CD4-positive, alpha-beta T cell treated with Interleukin-1 beta for 1 hour (primary cell): ENCODE measurements around the gene DNAI7.

Experiments
- DNase-seq, 2 donors: peaks; one replicate each; pipeline ENCODE4 v3.0.0-alpha.2; 2020 to 2022

The DNAI7 gene

DNA sequence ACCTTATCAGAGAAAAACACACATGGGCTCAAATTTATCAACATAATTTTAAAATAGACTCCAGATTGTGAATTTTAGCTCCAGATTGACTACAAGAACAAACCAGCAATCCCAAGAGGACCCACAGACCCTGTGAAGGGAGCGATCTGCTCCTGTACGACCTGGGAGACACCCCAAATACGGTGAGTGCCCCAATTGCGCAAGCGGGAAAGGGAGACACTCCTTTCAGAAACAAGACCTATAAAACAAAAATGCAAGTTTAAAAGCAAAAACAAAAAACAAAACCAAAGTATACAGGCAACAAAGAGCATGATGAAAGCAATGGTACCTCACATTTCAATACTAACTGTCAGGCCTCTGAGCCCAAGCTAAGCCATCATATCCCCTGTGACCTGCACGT is 32.1 kb downstream of the DNAI7 start:
- no peak for DNase-seq

- DNase-seq: no peak
Measured at GRCh38 chr12:25156061-25156460, 38.9 kb downstream of the DNAI7 start.

DNA sequence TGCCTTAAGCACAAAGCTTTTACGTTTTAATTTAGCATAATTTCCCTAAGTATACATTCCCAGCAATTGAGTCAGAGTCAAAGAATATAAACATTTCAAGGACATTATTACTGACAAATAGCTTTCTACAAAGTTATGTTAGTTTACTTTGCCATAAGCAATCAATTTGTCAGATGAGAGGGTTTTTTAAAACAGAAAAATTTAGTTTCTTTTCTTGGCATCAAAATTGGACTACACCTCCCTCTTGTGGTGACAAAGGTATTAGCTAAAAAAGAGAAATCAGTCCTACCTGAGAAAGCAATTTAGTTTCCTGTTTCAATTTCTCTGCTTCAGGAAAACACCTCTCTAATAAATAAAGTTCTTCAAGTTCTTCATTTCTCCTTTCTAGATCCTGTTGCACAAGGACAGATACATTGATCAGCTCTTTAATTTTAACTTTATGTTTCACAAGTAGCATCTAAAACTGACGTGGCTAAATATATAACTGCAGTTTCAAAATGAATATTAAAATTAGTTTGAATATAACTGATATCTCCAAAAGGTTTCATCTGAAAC is 39.9 kb downstream of the DNAI7 start:
- DNase-seq: peak in 1 of 2 donors; percentile 60

GRCh38 chr12:25152055-25152454 is 42.9 kb downstream of the DNAI7 start:
- DNase-seq: no peak

DNA sequence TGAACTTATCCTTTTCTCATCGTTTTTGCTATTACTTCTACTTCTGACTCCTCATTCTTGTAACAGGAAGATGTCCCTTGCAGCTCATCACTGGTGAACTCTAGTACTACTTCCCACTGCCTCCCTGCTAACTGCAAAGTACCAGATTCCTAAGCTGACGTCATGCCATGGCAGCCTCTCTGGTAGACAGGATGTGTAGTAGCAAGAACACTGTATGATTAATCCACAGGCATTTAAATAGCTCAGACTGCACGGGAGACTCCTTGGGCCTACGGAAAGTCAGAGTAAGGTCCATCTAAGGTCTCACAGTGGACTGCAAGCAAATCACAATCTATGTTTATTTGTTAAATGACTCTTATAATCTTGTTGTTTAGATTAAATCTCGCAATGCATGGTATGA is 43.5 kb downstream of the DNAI7 start:
- DNase-seq: no peak

GRCh38 chr12:25146686-25147085 is 48.3 kb downstream of the DNAI7 start:
- DNase-seq: no peak

GRCh38 chr12:25135531-25136154 is 59.3 kb downstream of the DNAI7 start:
- no peak for DNase-seq

GRCh38 chr12:25131270-25131669 is 63.7 kb downstream of the DNAI7 start:
- no peak for DNase-seq

GRCh38 chr12:25130741-25131188 is 64.2 kb downstream of the DNAI7 start:
- peak in 1 of 2 donors; percentile 61 for DNase-seq

DNA sequence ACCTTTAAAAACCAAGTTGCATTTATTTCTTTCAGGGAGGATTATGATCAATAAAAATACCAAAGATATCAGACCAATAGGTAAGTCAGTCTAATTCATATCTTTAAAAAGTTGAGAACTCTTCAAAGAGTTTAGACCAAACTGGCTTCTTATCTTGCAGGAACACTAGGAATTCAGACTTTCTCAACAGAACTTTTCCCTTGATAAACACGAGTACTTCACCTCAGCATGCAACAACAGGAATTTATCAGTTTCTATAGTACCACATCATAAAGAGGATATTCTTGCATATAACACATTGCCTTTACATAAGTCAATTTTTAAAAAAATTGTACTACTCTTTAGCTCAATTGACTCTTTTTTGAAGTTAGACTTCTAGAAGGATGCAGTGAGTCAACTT is 68.2 kb downstream of the DNAI7 start:
- no peak for DNase-seq

DNA sequence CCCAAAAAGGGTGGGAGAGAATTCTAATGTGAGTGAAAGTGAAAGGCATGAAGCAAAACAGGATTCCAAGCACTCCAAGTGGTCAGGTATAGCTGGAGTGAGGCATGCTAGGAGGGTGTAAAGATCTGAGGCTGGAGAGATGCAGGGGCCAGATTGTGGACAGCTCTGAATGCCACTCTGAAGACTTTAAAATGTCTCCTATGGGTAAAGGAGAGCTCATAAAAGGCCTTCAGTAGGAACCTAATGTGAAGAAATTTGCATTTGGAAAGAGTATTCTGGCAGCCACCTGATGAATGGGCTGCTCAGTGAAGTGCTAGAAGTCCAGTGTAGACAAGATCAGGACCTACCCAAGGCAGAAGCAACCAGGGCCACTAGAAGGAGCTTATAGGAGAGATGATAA is 68.9 kb downstream of the DNAI7 start:
- DNase-seq: no peak

DNA sequence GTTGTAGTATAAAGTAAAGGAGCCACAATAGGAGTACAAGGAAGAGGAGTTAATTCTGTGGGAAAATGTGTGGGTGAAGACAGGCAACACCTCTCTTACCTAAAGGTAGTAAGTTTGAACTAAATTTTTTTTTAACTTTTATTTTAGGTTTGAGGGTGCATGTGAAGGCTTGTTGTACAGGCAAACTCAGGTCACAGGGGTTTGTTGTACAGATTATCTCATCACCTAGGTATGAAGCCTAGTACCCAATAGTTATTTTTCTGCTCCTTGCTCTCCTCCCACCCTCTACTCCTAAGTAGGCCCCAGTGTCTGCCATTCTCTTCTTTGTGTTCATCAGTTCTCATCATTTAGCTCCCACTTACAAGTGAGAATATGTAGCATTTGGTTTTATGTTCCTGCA is 70.5 kb downstream of the DNAI7 start:
- no peak for DNase-seq

GRCh38 chr12:25123126-25123525 is 71.8 kb downstream of the DNAI7 start:
- DNase-seq: no peak

DNA sequence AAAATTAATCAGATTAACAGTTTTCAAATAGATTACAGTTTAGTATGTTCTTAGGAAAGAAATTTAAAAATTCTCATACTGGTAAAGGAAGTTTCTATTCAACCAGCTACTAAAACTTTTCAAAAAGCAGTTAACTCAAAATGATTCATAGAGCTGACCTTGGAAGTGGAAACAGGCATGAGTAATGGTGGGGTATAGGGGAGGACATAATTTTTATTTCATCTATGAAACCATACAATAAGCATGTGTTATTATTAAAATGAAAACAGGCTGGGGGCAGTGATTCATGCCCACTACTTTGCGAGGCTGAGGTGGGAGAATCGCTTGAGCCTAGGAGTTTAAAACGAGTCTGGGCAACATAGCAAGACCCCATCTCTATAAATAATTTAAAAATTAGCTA is 73.0 kb downstream of the DNAI7 start:
- DNase-seq: no peak

- DNase-seq: no peak
Measured at GRCh38 chr12:25121110-25121509, 73.8 kb downstream of the DNAI7 start.

- no peak for DNase-seq
Measured at GRCh38 chr12:25119020-25119419, 75.9 kb downstream of the DNAI7 start.

- no peak for DNase-seq
Measured at GRCh38 chr12:25115677-25116076, 79.3 kb downstream of the DNAI7 start.

- no peak for DNase-seq
Measured at GRCh38 chr12:25113651-25114050, 81.3 kb downstream of the DNAI7 start.

DNA sequence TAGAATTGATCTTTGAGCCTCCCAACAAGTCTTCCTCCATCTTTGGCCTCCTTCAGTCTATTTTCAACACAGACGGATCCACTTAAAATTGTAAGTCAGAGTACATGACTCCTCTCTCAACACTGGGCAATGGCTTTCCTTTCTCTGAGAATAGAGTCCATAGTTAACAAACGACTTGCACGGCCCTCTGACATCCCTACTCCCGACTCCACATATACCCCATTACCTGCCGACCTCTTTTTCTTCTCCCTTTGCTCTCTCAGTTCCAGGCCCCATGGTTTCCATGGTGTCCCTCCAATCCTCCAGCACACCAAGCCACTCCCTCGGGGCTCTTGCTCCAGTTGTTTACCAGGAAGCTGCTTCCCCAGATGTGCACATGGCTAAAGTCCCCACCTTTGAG is 84.7 kb downstream of the DNAI7 start:
- DNase-seq: no peak

GRCh38 chr12:25107920-25108319 is 87.0 kb downstream of the DNAI7 start:
- no peak for DNase-seq

GRCh38 chr12:25106818-25107217 is 88.1 kb downstream of the DNAI7 start:
- DNase-seq: no peak

DNA sequence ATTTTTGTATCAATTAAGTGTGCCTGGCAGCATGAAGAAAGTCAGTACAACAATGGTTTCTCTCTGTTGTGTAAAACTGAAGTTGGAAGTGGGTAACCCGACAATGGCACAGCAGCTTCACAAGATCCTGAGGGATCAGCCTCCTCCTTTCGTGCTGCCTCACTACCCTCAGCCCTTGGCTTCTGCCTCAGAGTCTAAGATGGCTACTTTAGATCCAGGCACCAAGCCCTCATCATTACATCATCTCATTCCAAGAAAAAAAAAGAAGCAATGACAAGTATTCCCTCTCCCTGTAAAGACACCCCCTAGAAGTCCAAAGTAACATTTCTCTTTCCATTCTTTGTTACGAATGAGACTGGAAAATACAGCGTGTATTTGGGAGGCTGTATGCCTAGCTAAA is 92.6 kb downstream of the DNAI7 start:
- no peak for DNase-seq

- DNase-seq: no peak
Measured at GRCh38 chr12:25101092-25101445, 93.9 kb downstream of the DNAI7 start.

GRCh38 chr12:25100194-25101091 is 94.5 kb downstream of the DNAI7 start:
- DNase-seq: no peak
